ENCODE data around the gene LOXL1. TPM values are rescaled to one million over a fixed set of nuclear protein-coding genes. Genes with fewer than 3 reads are reported as not detected.
A peak's percentile ranks its signal among the peaks of the same experiment; 100 is the strongest.

The LOXL1 gene
- total RNA-seq, 4 donors from 2014 or later = 22.9 to 63.0 (median 34.5) TPM

GRCh38 chr15:73950479-73950830, 24.2 kb downstream of the LOXL1 start:
- TF ChIP-seq POLR2A (IDR thresholded peaks at IDR 0.05) = no peak
- TF ChIP-seq EP300 (IDR thresholded peaks at IDR 0.05) = no peak
- no peak for TF ChIP-seq CTCF (IDR thresholded peaks at IDR 0.05)
- TF ChIP-seq POLR2AphosphoS5 (IDR thresholded peaks at IDR 0.05) = no peak
- Histone ChIP-seq H3K36me3 (peaks cover 0 to 41% of the 10 kb centered on the region in 2 donors), H3K27ac (peak overlapping the region; percentile 84 to 98 (median 94)), H3K4me3 (no peak overlapping the region), H3K27me3 (no peaks in the 10 kb centered on the region), H3K4me1 (peaks cover 5 to 44% (median 29%) of the 10 kb centered on the region in 3 donors), H3K9me3 (no peaks in the 10 kb centered on the region)
- ATAC-seq = no peak

- Histone ChIP-seq H3K27ac (peak overlapping the region; percentile 84 to 98 (median 94)), H3K4me1 (peaks cover 5 to 44% (median 29%) of the 10 kb centered on the region in 3 donors), H3K9me3 (no peaks in the 10 kb centered on the region), H3K36me3 (peaks cover 0 to 40% of the 10 kb centered on the region in 2 donors), H3K27me3 (no peaks in the 10 kb centered on the region), H3K4me3 (no peak overlapping the region)
- ATAC-seq = peak; percentile 98
- 2 to 3% methylated on average over 11 to 13 of the region's 15 CpGs for WGBS, 2 donors (ENCODE audit: low coverage in 1 of 2)
- peak in 3 of 4 experiments; percentile 74 to 96 (median 83) for TF ChIP-seq CTCF (IDR thresholded peaks at IDR 0.05)
- TF ChIP-seq POLR2A (IDR thresholded peaks at IDR 0.05) = no peak
- TF ChIP-seq POLR2AphosphoS5 (IDR thresholded peaks at IDR 0.05) = peak; percentile 89
Observed at GRCh38 chr15:73950831-73951561, 24.7 kb downstream of the LOXL1 start.

GRCh38 chr15:73951601-73952000, 25.3 kb downstream of the LOXL1 start:
- no peak for ATAC-seq
- H3K4me3 ChIP-seq = no peak overlapping the region
- H3K27ac ChIP-seq = peak overlapping the region; percentile 84 to 98 (median 94)
- H3K9me3 ChIP-seq = no peaks in the 10 kb centered on the region
- H3K4me1 ChIP-seq = peaks cover 5 to 44% (median 29%) of the 10 kb centered on the region in 3 donors
- peaks cover 0 to 34% of the 10 kb centered on the region in 2 donors for H3K36me3 ChIP-seq
- 40 to 46% methylated on average over 4 to 7 of the region's 13 CpGs for WGBS, 2 donors (ENCODE audit: low coverage in 1 of 2)
- H3K27me3 ChIP-seq = no peaks in the 10 kb centered on the region
- TF ChIP-seq EP300 (IDR thresholded peaks at IDR 0.05) (no peak), CTCF (IDR thresholded peaks at IDR 0.05) (no peak), POLR2AphosphoS5 (IDR thresholded peaks at IDR 0.05) (no peak)

GRCh38 chr15:73952171-73952912, 26.1 kb downstream of the LOXL1 start:
- H3K36me3 ChIP-seq = peaks cover 0 to 27% of the 10 kb centered on the region in 2 donors
- H3K27me3 ChIP-seq = no peaks in the 10 kb centered on the region
- peak overlapping the region; percentile 84 to 98 (median 94) for H3K27ac ChIP-seq
- no peak for ATAC-seq
- H3K4me3 ChIP-seq = no peak overlapping the region
- TF ChIP-seq CTCF (IDR thresholded peaks at IDR 0.05) (no peak), EP300 (IDR thresholded peaks at IDR 0.05) (no peak), POLR2AphosphoS5 (IDR thresholded peaks at IDR 0.05) (no peak), POLR2A (IDR thresholded peaks at IDR 0.05) (no peak)
- 60 to 84% methylated on average over 3 to 6 of the region's 21 CpGs for WGBS, 2 donors (ENCODE audit: low coverage in 1 of 2)
- H3K9me3 ChIP-seq = no peaks in the 10 kb centered on the region
- H3K4me1 ChIP-seq = peaks cover 5 to 44% (median 29%) of the 10 kb centered on the region in 3 donors
